ENCODE results near the gene ZFP91.

ZFP91 gene

DNA sequence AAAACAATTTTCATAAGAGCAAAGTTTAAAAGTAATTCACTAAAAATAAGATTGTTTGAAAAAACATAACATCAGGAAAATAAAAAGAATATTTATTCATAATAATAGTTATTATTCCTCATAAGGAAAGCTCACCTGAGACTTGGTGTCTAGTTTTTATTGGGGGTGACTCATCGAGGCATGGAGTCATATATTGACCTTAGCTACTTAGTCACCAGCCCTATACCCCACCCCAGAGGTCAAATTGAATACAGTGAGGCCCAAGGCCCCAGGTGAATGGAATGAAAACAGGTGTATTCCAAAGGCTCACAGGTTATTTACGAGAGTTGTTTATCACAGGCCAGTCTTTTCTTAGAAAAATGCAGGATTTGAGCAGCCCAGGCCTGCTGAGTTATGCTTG, 80.5 kb downstream of the ZFP91 start:
- Histone ChIP-seq H2AK5ac (ENCODE audit: low read length) (no peak overlapping the region), H2BK120ac (ENCODE audit: insufficient read depth, low read length, poor library complexity) (no peak overlapping the region), H3K4me3 (ENCODE audit: low read depth, low read length) (no peak overlapping the region), H4K8ac (ENCODE audit: low read depth, low read length) (no peak overlapping the region), H3K27ac (ENCODE audit: low read depth, low read length) (no peak overlapping the region), H3K4me2 (ENCODE audit: low read length) (no peak overlapping the region), H3K79me2 (ENCODE audit: control insufficient read depth, insufficient read depth, low read length, poor library complexity) (no peaks in the 10 kb centered on the region), H3K14ac (ENCODE audit: low read length) (no peak overlapping the region), H3K9ac (ENCODE audit: low read length) (no peak overlapping the region), H2BK5ac (ENCODE audit: low read depth, low read length, poor library complexity) (no peak overlapping the region), H3K36me3 (ENCODE audit: control insufficient read depth in 1 of 2, insufficient read depth in 2 of 2, low read length in 2 of 2) (no peaks in the 10 kb centered on the region), H2BK12ac (ENCODE audit: low read length) (no peak overlapping the region), H3K27me3 (ENCODE audit: insufficient read depth, low read length) (no peaks in the 10 kb centered on the region), H3K4ac (ENCODE audit: low read depth, low read length) (no peak overlapping the region), H4K12ac (ENCODE audit: low read depth, low read length) (no peak overlapping the region), H4K91ac (ENCODE audit: low read depth, low read length) (no peak overlapping the region), H3K4me1 (ENCODE audit: control insufficient read depth in 1 of 2, insufficient read depth in 2 of 2, low read length in 2 of 2) (peaks cover 0 to 4% of the 10 kb centered on the region in 2 experiments), H2AFZ (ENCODE audit: insufficient read depth, low read length, poor library complexity) (no peak overlapping the region), H3K9me3 (ENCODE audit: insufficient read depth, low read depth, low read length) (no peaks in the 10 kb centered on the region), H3K18ac (ENCODE audit: low read length) (no peak overlapping the region), H3K23ac (ENCODE audit: low read length) (no peak overlapping the region), H3K79me1 (ENCODE audit: low read length) (no peaks in the 10 kb centered on the region)
- no peak for DNase-seq
- no CpG with 5 or more reads among the region's 2 CpGs for WGBS (ENCODE audit: extremely low coverage, insufficient coverage, insufficient read length)

DNA sequence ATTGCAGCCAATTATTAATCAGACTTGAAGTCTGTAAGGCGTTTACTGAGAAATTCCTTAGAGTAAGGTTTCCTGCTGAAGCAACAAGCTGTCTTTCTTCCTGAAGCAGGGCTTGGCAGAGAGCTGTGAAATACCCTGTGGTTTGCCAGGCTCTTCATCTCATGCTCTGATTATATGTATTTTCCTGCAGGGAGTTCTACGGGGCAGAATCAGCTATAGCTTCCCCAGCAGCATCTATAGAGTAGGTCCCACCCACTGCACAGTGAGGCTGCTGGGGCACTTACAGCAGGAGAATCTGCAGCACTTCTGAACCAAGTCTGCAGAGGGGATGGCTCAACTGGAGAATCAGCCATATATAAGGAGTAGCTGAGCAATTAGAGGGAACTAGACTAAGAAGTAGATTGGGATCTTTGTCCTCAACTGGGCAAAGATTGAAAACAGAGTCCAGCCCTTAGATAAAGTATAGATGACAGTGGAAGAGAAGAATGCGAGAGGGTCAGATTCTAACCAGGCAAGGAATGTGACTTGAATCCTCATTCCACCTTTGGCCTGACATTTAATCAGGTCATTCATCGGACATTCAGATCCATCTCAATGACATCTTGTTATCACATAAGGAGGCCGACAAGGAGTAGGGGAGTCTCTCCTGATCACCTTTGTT, 81.2 kb downstream of the ZFP91 start:
- no peaks in the 10 kb centered on the region for H3K79me2 ChIP-seq (ENCODE audit: control insufficient read depth, insufficient read depth, low read length, poor library complexity)
- H3K4me3 ChIP-seq (ENCODE audit: low read depth, low read length): no peak overlapping the region
- no CpG with 5 or more reads among the region's 5 CpGs for WGBS (ENCODE audit: extremely low coverage, insufficient coverage, insufficient read length)
- H3K79me1 ChIP-seq (ENCODE audit: low read length): no peaks in the 10 kb centered on the region
- H4K12ac ChIP-seq (ENCODE audit: low read depth, low read length): no peak overlapping the region
- peak overlapping the region; percentile 61 for H3K27ac ChIP-seq (ENCODE audit: low read depth, low read length)
- H4K91ac ChIP-seq (ENCODE audit: low read depth, low read length): no peak overlapping the region
- peaks cover 0 to 4% of the 10 kb centered on the region in 2 experiments for H3K4me1 ChIP-seq (ENCODE audit: control insufficient read depth in 1 of 2, insufficient read depth in 2 of 2, low read length in 2 of 2)
- no peak overlapping the region for H2BK120ac ChIP-seq (ENCODE audit: insufficient read depth, low read length, poor library complexity)
- no peak overlapping the region for H3K4me2 ChIP-seq (ENCODE audit: low read length)
- no peak overlapping the region for H3K14ac ChIP-seq (ENCODE audit: low read length)
- H3K36me3 ChIP-seq (ENCODE audit: control insufficient read depth in 1 of 2, insufficient read depth in 2 of 2, low read length in 2 of 2): no peaks in the 10 kb centered on the region
- no peaks in the 10 kb centered on the region for H3K9me3 ChIP-seq (ENCODE audit: insufficient read depth, low read depth, low read length)
- H2AFZ ChIP-seq (ENCODE audit: insufficient read depth, low read length, poor library complexity): no peak overlapping the region
- H2AK5ac ChIP-seq (ENCODE audit: low read length): no peak overlapping the region
- no peak overlapping the region for H4K8ac ChIP-seq (ENCODE audit: low read depth, low read length)
- no peak overlapping the region for H3K9ac ChIP-seq (ENCODE audit: low read length)
- no peak overlapping the region for H3K23ac ChIP-seq (ENCODE audit: low read length)
- no peak overlapping the region for H2BK5ac ChIP-seq (ENCODE audit: low read depth, low read length, poor library complexity)
- no peak overlapping the region for H2BK12ac ChIP-seq (ENCODE audit: low read length)
- no peak overlapping the region for H3K4ac ChIP-seq (ENCODE audit: low read depth, low read length)
- H3K18ac ChIP-seq (ENCODE audit: low read length): no peak overlapping the region
- no peaks in the 10 kb centered on the region for H3K27me3 ChIP-seq (ENCODE audit: insufficient read depth, low read length)
- DNase-seq: peak; percentile 30 to 85

Measured in trophoblast cell (in vitro differentiated cells and primary cell).